Dermis microvascular lymphatic vessel endothelial cell (primary cell): Measurements from ENCODE around the gene CLCN1. TPM values are rescaled to one million over a fixed set of nuclear protein-coding genes. Genes with fewer than 3 reads are reported as not detected.
A peak's percentile ranks its signal among the peaks of the same experiment; 100 is the strongest.
"Not testable (repeated sequence)": the region's sequence is repeated elsewhere in the genome, so short reads cannot be mapped to it uniquely, and the experiment has no call there.

ENCODE experiments used
- DNase-seq, 2 donors: peaks; one replicate each; pipeline versions ENCODE4 v3.0.0 to v3.0.0-alpha.2; 2010; ENCODE audit warnings: low read depth in 2 of 2
- total RNA-seq: library from RNA; depleted of rRNA; stranded (reverse); fragments of >200 nt; gene quantifications from 2 replicates; pipeline ENCODE4 v1.2.1, GENCODE V29; 2014

Gene CLCN1
- total RNA-seq, 1 donor from 2014 or later = not detected

DNA sequence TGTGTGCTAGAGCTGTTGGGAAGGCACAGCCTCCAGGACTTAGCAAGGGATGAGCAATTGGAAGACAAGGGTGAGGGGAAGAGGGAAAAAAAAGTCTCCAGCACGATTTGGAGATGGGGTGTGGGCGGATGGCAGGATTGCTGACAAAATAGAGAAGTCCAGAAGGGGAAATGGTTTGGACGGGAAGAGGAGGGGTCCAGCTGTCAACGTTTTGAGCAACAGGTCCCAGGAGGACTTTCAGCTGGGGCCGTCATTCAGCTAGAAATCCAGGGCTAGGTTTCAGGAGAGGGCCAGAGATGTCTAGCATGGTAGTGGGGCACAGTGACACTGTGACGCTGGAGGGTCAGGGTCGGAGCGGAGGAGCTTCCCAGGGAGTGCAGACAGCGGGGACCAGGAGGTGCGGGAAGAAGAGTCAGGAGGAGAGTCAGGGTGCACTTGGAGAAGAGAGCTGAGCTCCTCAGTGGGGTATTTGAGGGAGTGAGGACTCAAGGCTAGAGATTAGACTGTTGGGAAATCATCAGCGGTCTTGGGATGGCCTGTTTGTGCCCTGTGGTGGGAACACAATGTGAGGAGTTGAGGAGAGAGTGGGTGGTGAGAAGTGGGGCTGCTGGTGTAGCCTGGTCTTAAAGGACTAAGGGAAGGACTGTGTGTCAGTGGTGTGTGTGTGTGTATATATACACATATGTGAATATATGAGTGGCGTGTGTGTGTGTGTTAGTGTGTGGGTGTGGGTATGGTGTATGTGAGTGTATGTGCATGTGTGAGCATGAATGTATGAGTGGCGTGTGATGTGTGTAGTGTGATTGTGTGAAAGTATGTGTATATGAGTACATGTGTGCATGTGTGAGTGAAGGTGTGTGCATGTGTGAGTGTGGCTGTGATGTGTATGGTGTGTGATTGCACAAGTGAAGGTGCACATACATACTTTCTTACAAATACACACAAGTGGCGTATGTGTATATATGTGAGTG is 69.0 kb downstream of the CLCN1 start:
- DNase-seq = no peak

DNA sequence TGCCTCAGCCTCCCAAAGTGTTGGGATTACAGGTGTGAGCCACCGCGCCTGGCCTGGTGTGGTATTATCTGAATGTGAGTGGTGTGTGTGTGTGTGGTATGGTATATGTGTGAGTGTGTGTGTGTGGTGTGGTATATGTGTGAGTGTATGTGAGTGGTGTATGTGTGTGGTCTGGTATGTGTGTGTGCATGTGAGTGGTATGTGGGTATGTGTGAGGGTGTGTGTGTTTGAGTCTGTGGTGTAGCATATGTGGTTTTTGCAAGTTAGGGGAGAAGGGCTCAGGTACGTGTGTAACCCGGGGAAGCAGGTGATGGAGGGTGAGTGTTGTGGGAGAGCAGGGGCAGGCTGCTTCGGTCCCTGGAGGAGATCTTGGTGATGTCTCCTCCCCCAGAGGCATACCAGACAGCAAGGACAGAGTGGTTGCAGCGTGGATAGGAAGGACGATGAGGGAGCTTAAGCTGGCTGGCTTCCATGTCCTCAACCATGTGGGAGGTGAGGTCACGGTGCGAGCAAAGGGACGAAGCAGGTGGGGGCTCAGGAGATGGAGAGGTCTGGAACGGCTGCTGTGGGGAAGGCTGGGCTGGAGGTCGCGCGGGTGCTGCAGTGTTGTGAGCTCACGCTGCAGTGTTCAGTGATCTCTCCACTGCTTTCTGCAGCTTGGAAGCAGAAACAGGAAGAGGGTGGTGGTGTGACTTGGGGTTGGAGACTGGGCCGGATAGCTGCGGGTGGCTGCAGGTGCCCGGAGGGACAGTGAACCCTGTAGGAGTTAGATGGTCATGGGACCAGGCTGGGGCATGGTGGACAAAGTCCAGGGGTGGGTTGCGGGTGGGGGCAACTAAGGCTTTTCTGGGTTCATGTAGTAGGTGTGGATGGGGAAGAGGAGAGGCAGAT is 70.2 kb downstream of the CLCN1 start:
- DNase-seq = peak in 1 of 2 donors; percentile 55

DNA sequence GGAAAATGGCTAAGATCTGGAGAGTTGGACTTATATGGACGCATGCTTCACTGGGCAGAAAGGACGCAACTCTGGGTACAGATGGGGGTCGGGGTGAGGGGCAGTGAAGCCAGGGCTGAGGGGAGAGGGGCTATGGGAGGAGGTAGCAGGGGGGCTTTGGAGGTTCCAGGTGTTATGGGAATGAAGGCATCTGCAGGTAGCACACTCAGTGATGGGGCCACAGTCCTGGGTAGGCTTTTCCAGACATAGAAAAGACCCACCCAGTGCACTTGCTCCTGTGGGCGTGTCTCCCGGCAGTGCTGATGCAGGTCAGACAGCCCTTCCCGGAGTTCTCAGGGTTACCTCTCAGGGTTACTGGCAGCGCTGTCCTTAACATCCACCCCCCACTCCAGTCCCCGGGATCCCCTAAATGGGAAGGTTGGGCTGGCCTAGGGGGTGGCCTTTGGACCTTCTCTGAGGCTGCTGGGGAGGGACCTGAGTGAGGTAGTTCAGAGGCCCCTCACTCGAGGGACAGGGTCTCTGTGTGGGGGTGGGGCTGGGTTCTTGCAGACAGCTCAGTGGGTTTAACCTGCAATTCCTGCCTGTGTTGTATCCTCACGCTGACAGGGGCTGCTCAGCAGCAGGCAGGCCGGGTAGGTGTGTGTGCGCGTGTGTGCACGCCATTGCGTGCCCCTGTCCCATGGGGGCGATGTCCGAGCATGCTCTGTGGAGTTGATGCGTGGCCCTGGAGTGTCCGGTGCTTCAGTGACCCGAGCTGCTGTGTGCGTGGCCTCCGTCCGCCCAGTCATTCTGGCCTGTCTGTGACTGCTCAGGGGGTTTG is 71.5 kb downstream of the CLCN1 start:
- no peak for DNase-seq

DNA sequence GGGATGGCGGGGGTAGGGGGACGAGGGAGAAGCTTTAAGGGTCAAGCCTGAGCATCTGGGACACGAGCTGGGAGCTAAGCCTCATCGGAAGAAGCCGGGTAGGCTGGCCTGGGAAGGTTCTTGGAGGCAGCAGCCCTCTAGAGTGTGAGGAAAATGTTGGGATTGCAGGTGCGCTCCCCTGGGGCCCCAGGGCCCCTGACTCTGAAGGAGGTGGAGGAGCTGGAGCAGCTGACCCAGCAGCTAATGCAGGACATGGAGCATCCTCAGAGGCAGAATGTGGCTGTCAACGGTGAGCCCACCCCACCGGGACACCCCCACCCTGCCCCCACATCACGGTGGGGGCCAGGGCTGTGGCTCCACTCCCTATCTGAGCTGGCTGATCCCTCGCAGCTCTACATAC is 72.1 kb downstream of the CLCN1 start:
- DNase-seq = no peak

DNA sequence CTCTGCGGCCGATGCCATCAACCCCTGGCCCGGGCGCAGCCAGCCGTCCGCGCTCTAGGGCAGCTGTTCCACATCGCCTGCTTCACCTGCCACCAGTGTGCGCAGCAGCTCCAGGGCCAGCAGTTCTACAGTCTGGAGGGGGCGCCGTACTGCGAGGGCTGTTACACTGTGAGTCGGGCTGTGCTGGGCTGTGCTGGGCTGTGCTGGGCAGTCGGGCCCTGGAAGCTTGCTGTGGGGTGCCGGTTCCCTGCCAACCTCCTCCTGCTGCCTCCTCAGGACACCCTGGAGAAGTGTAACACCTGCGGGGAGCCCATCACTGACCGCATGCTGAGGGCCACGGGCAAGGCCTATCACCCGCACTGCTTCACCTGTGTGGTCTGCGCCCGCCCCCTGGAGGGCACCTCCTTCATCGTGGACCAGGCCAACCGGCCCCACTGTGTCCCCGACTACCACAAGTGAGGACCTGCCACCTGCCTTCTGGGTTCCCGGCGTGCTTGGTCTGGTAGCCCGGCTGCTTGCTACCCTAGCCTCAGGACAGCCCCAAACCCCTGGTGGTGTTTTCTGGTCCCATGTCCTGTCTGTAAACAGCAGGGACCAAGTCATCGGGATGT is 72.7 kb downstream of the CLCN1 start:
- no peak for DNase-seq

DNA sequence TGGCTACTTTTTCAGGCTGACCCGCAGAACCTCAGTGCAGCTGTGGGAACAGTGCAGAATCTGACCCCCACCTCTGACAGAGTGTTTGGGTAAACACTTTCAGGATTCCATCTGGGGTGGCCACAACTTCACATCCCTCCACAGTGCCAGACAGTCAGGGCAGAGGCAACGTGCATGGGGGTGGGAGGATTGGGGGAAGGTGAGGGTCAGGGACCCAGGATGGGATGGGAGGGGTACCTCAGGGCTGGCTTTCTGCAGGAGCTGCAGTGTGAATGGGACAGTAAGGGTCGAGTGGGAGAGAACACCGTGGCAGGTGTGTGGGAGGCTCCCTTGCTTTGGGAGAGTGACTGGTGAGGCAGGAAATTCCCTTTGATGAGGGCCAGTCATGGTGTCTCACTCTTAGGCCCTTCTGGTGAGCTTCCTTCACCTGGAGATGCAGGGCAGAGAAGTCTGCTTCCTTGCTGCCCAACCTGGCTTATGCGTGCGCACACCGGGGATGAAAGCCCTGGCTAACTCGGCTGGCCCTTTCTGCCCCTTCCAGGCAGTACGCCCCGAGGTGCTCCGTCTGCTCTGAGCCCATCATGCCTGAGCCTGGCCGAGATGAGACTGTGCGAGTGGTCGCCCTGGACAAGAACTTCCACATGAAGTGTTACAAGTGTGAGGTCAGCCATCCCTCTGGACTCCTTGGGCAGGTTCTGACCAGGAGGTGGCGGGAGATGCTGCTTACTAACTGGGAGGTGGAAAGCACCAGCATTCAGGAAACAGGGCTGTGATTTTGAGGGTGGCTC is 73.6 kb downstream of the CLCN1 start:
- DNase-seq = no peak

- no peak for DNase-seq
Observed at GRCh38 chr7:143390104-143390772, 74.3 kb downstream of the CLCN1 start.

DNA sequence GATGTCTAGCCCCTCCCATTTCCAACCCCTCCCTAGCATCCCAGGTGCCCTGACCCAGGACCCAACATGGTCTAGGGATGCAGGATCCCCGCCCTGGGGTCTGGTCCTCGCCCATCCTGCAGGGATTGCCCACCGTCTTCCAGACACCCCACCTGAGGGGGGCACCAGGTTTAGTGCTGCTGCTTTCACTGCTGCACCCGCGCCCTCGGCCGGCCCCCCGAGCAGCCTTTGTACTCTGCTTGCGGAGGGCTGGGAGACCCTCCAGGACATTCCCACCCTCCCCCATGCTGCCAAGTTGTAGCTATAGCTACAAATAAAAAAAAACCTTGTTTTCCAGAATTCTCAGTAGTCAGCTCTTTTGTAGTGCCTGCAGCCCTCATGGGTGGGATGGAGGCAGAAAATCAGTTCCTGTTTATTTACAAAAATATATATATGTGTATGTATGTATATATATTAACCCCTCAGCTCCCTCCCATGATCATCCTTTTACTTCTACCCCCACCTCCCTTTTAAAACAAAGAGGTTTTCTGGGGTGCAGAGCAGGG is 74.9 kb downstream of the CLCN1 start:
- no peak for DNase-seq

DNA sequence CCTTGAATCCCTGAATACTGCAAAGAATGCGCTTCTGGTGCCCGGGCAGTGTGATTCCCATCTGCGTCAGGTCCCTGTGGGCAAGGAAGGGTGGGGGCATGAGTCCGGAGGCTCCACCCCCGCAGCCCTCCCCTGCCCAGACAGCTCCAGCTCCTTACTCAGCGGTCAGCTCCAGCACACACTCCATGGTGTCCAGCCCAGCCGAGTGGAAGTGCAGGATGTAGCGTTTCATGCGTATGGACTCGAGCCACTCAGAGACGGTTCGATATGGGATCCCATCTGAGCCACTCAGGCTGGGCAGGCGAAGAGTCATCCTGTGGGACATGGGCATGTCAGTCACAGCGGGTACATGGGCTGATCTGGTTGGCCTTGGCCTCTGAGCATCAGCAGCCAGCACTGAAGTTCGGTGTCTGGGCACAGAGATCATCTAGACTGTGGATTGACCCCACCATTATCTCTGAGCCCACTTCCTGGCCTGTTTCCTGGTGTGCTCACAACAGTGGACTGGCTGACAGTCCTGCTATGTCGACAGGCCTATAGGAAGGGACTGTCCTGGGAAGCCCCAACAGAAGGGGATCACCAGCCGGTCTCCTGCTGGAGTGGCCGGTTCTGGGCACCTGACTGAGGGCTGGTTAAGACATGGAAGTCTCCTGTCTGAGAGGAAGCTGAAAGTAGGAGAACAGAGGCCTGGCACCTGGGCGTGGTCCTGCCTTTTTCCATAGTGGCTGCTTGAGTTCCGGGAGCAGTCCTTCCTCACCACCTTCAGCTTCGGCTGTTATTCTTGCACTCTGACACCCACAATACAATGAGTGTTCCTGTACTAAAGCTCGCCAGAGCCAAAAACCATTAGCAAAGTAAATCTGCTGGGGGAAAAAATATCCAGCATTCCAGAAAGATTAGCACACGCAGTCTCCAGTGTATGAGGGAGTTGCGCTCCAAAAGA is 75.8 kb downstream of the CLCN1 start:
- peak; percentile 90 to 94 for DNase-seq

DNA sequence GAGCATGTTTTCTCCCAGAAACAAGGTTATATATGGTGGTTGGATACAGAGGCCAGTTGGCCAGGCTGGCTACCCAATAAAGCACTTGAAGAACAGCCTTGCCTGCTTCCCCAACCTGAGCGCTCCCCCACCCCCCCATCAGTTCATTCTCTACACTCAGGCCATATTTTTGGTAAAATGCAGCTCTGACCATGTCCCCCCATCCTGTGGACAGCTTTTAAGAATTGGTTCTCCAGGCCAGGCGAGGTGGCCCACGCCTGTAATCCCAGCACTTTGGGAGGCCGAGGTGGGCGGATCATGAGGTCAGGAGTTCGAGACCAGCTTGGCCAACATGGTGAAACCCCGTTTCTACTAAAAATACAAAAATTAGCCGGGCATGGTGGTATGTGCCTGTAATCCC is 76.5 kb downstream of the CLCN1 start:
- DNase-seq = not testable (repeated sequence)

DNA sequence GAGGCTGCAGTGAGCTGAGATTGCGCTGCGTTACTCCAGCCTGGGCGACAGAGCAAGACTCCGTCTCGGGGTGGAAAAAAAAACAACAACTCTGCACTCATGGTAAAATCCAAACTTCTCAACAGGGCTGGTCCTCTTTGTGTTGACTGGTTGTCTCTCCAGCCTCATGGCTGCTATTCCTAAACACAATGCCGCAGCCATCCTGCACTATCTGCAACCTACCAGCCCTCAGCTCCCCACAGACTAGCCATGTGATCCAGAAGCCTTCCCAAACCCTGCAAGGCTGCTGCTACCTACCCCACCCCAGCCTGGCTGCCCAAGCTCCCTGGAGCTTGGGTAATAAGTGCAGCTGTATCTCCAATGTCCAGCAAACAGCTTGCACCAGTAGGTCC is 77.0 kb downstream of the CLCN1 start:
- no peak for DNase-seq

GRCh38 chr7:143393267-143394041 is 77.5 kb downstream of the CLCN1 start:
- DNase-seq = no peak

DNA sequence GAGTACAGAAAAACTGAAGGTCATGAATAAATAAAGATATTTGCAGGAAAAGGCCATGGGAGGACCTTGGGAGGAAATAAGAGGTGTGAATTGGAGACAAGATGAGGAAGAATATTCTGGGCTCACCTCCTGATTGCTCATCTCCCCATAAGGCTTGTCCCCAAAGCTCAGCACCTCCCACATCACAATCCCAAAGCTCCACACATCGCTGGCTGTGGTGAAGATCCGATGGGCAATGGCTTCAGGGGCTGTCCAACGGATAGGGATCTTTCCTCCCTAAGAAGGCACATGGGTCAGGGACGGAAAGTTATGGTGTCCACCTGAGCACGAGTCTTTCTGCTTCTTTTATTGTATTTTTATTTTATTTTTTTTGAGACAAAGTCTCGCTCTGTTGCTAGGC is 78.2 kb downstream of the CLCN1 start:
- no peak for DNase-seq

DNA sequence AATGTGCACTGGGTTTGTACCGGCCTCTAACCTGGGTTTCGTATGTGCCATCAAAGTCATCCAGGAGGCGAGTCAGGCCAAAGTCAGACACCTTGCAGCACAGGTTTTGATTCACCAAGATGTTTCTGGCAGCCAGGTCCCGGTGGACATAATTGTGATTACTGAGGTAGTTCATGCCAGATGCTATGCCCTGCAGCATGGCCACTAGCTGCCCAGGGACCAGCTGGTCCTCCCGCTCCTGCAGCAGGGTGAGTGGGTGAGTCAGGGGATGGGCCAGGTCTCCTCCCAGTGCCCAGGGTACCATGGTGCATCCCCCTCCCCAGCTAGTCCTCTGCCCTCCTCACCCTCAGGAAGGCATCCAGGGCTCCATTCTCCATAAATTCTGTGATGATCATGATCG is 78.9 kb downstream of the CLCN1 start:
- DNase-seq = no peak

DNA sequence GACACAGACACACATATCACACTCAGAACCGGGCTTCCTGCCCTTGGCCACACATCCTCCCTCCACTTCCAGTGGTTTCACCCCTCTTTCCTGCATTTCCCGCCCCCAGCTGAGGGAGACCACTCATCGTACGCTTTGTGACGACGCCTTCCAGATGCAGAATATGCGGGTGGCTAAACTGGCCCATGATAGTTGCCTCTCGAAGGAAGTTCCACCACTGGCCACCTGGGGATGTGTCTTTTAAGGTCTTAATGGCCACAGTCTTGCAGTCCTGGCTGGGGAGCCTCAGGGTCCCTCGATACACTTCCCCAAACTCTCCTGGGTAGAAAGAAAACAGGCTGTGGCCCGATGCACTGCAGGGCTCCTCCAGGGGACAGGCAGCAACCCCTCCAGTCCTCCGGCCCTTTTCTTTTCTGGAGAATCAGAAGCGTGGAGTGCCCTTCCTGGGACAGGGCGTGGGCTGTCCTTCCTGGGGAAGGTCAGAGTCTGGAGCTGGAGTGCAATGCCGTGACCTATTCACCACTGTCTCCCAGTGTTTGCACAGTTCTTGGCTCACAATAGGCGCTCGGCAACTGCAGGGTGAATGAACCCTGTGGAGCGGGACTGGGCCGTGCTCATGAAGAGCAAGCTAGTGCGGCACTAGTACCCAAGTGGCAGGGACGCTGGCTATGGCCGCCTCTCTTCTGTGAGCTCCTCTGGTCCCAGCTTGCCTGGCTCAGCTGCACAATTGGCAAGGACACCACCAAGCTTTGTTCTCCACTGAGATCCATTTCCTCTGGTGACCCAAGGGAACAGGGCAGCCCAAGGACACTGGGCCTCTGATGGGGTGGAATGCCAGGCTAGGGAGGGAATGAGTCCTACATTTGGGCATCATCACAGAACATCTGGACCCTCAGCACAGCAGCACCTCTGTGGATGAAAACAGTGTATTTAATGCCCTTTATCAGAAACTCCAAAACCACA is 79.6 kb downstream of the CLCN1 start:
- DNase-seq = no peak

GRCh38 chr7:143396182-143396581 is 80.3 kb downstream of the CLCN1 start:
- DNase-seq = no peak
